ENCODE data around the gene USP5. TPM values are rescaled to one million over a fixed set of nuclear protein-coding genes. Genes with fewer than 3 reads are reported as not detected.

USP5 gene
- total RNA-seq, 1 experiment from 2014 or later, result 308 TPM

DNA sequence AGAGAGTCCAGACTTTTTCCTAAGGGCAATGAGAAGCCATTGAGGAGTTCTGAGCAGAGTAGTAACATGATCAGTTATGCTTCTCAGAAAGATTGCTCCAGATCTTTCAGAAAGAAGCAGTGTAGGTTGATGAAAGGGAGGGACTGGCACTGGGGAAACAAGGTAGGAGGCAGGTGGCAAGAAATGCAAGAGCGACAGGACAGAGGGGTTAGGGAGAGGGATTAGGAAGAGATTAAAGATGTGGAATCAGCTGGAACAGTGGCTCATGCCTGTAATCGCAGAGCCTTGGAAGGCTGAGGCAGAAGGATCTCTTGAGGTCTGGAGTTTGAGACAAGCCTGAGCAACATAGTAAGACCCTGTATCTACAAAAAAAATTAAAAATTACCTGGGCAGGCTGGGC is 4.3 kb upstream of the USP5 start:
- ChIA-PET CTCF (no interaction called here), POLR2A (ENCODE audit: unreplicated experiment) (no interaction called here)
- Histone ChIP-seq H3K9me3 (ENCODE audit: insufficient read depth, low read depth) (no peaks in the 10 kb centered on the region), H3K4me1 (replicated peaks; ENCODE audit: insufficient read depth) (peaks cover 12% of the 10 kb centered on the region), H3K27ac (no peak overlapping the region), H3K27me3 (ENCODE audit: insufficient read depth, low read depth) (no peaks in the 10 kb centered on the region), H3F3A (ENCODE audit: insufficient read depth, low read depth) (peaks cover 26% of the 10 kb centered on the region; the same call in 1 of the 2 replicates), H3K79me2 (ENCODE audit: low read depth) (peaks cover 19% of the 10 kb centered on the region), H3K4me2 (no peak overlapping the region), H3K9me2 (ENCODE audit: insufficient read depth) (no peaks in the 10 kb centered on the region), H3K4me3 (no peak overlapping the region), H4K20me1 (ENCODE audit: insufficient read depth) (no peaks in the 10 kb centered on the region), H3K36me3 (ENCODE audit: low read depth) (no peaks in the 10 kb centered on the region), H2AFZ (no peak overlapping the region)
- BruUV-seq (replicated peaks), result no TSS peak
- no peak for TF ChIP-seq EZH2 (IDR thresholded peaks at IDR 0.05; ENCODE audit: low read depth)
- TF ChIP-seq, protein P1, sequence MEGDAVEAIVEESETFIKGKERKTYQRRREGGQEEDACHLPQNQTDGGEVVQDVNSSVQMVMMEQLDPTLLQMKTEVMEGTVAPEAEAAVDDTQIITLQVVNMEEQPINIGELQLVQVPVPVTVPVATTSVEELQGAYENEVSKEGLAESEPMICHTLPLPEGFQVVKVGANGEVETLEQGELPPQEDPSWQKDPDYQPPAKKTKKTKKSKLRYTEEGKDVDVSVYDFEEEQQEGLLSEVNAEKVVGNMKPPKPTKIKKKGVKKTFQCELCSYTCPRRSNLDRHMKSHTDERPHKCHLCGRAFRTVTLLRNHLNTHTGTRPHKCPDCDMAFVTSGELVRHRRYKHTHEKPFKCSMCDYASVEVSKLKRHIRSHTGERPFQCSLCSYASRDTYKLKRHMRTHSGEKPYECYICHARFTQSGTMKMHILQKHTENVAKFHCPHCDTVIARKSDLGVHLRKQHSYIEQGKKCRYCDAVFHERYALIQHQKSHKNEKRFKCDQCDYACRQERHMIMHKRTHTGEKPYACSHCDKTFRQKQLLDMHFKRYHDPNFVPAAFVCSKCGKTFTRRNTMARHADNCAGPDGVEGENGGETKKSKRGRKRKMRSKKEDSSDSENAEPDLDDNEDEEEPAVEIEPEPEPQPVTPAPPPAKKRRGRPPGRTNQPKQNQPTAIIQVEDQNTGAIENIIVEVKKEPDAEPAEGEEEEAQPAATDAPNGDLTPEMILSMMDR (conservative IDR thresholded peaks at IDR 0.05), result no peak
- intact Hi-C loops (cut with micrococcal nuclease; ENCODE audit: unreplicated experiment), result no loop called here
- DNase-seq, result no peak

DNA sequence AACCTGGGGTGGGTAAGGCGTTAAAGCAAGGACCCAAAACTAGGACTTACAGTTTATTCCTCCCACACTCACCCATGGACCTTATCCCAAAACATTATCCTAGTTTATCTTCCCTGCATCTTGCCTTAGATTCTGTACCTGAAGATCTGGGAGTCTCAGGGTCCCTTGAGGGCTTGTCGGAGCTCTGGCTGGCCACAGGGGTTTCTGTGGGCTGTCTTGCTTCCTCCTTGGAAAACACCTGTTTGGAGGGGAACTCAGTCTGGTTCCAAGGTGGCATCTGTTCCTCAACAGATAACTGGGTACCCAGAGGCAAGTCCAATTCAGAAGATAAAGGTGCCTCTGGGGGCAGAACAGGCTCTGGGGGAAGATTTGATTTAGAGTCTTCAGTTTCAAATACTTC is 2.5 kb upstream of the USP5 start:
- Histone ChIP-seq H2AFZ (no peak overlapping the region), H4K20me1 (ENCODE audit: insufficient read depth) (peaks cover 10% of the 10 kb centered on the region; the same call in 1 of the 2 replicates), H3K36me3 (ENCODE audit: low read depth) (no peaks in the 10 kb centered on the region; the same call in 1 of the 2 replicates), H3K4me2 (peak overlapping the region; percentile 86), H3K27me3 (ENCODE audit: insufficient read depth, low read depth) (no peaks in the 10 kb centered on the region), H3K9me2 (ENCODE audit: insufficient read depth) (no peaks in the 10 kb centered on the region), H3K4me1 (replicated peaks; ENCODE audit: insufficient read depth) (peaks cover 25% of the 10 kb centered on the region), H3K9me3 (ENCODE audit: insufficient read depth, low read depth) (no peaks in the 10 kb centered on the region), H3K27ac (no peak overlapping the region), H3K79me2 (ENCODE audit: low read depth) (peaks cover 34% of the 10 kb centered on the region), H3K4me3 (0 out of 2 replicates have a peak overlapping the region, but pooled peaks have one; percentile 83), H3F3A (ENCODE audit: insufficient read depth, low read depth) (peaks cover 36% of the 10 kb centered on the region; the same call in 1 of the 2 replicates)
- no TSS peak for BruUV-seq (replicated peaks)
- ChIA-PET POLR2A (ENCODE audit: unreplicated experiment) (no interaction called here), CTCF (no interaction called here)
- intact Hi-C loops (cut with micrococcal nuclease; ENCODE audit: unreplicated experiment), result no loop called here
- no peak for DNase-seq
- TF ChIP-seq, protein P1 (conservative IDR thresholded peaks at IDR 0.05), result no peak
- TF ChIP-seq EZH2 (IDR thresholded peaks at IDR 0.05; ENCODE audit: low read depth), result no peak

DNA sequence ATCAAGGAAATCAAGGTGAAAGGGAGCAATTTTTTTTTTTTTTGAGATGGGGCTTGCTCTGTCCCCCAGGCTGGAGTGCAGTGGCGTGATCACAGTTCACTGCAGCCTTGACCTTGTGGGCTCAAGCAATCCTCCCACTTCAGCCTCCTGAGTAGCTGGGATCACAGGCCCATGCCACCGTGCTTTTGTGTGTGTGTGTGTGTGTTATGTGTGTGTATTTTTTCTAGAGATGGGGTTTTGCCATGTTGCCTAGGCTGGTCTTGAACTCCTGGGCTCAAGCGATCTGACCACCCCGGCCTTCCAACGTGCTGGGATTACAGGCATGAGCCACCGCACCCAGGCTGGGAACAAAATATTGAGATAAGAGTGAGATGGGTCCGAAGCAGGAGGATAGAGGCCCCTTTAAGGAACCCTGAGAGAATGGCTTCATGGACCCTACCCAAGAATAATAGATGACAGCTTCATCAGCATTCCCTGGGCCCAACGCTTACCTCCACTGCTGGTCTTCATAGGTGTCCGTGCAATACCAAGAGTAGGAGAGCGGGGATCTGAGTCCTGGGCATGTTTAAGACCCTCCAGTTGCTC is 1.9 kb upstream of the USP5 start:
- H3K79me2 ChIP-seq (ENCODE audit: low read depth), result peaks cover 40% of the 10 kb centered on the region
- CTCF ChIA-PET, result no interaction called here
- peaks cover 36% of the 10 kb centered on the region; the same call in 1 of the 2 replicates for H3F3A ChIP-seq (ENCODE audit: insufficient read depth, low read depth)
- peak overlapping the region; percentile 83 for H3K4me3 ChIP-seq
- BruUV-seq (replicated peaks), result no TSS peak
- H3K9me3 ChIP-seq (ENCODE audit: insufficient read depth, low read depth), result no peaks in the 10 kb centered on the region
- no peak overlapping the region for H3K27ac ChIP-seq
- intact Hi-C loops (cut with micrococcal nuclease; ENCODE audit: unreplicated experiment), result loop anchor here (5.0 kb wide), 2 partner anchors 112 to 283 kb away; partner anchors contain the start of gene NOP2
- H3K4me1 ChIP-seq (replicated peaks; ENCODE audit: insufficient read depth), result peaks cover 25% of the 10 kb centered on the region
- POLR2A ChIA-PET (ENCODE audit: unreplicated experiment), result no interaction called here
- H4K20me1 ChIP-seq (ENCODE audit: insufficient read depth), result peaks cover 10% of the 10 kb centered on the region; the same call in 1 of the 2 replicates
- TF ChIP-seq, protein P1 (conservative IDR thresholded peaks at IDR 0.05), result no peak
- TF ChIP-seq EZH2 (IDR thresholded peaks at IDR 0.05; ENCODE audit: low read depth), result no peak
- no peaks in the 10 kb centered on the region; the same call in 1 of the 2 replicates for H3K36me3 ChIP-seq (ENCODE audit: low read depth)
- no peak for DNase-seq
- H3K4me2 ChIP-seq, result peak overlapping the region; percentile 86
- no peaks in the 10 kb centered on the region for H3K27me3 ChIP-seq (ENCODE audit: insufficient read depth, low read depth)
- no peak overlapping the region for H2AFZ ChIP-seq
- no peaks in the 10 kb centered on the region for H3K9me2 ChIP-seq (ENCODE audit: insufficient read depth)
